ENCODE results near the gene CCDC69. TPM values are rescaled to one million over a fixed set of nuclear protein-coding genes. Genes with fewer than 3 reads are reported as not detected.

CCDC69 gene
- polyA plus RNA-seq, 2 of the 4 experiments (the other 2 are of a cell fraction) = 2.9 to 3.0 TPM

GRCh38 chr5:151137067-151137825 lies 86.6 kb downstream of the CCDC69 start (continued):
- TF ChIP-seq, protein P1, sequence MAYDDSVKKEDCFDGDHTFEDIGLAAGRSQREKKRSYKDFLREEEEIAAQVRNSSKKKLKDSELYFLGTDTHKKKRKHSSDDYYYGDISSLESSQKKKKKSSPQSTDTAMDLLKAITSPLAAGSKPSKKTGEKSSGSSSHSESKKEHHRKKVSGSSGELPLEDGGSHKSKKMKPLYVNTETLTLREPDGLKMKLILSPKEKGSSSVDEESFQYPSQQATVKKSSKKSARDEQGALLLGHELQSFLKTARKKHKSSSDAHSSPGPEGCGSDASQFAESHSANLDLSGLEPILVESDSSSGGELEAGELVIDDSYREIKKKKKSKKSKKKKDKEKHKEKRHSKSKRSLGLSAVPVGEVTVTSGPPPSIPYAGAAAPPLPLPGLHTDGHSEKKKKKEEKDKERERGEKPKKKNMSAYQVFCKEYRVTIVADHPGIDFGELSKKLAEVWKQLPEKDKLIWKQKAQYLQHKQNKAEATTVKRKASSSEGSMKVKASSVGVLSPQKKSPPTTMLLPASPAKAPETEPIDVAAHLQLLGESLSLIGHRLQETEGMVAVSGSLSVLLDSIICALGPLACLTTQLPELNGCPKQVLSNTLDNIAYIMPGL (CRISPR knock-in tag; IDR thresholded peaks at IDR 0.05; ENCODE audit: borderline replicate concordance) = no peak
- TF ChIP-seq KDM5A (IDR thresholded peaks at IDR 0.05) = no peak
- TF ChIP-seq EHF (CRISPR knock-in tag; IDR thresholded peaks at IDR 0.05) = no peak

DNA sequence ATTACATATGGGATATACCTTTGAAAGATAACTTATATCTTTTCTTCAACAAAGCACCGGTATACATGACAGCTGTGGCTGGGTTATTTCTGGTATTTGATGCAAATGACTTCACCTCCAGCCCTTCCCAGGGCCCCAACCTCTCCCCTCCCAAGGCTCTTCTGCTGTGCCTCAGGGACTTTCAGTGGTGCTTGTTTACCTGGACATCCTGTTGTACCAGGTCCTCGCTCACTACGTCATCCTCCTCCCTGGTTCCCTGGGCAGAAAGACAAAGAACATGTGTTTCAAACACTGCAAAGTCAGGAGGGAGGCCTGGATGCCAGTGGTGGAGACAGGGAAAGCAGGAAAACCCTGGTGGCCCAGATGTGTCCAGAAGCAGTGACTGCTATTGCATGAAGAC lies 89.7 kb downstream of the CCDC69 start:
- no peak for ATAC-seq
- TF ChIP-seq ZFP36 (IDR thresholded peaks at IDR 0.05; ENCODE audit: borderline replicate concordance, partially characterized antibody) (no peak), BCL3 (IDR thresholded peaks at IDR 0.05) (no peak), EHMT2 (IDR thresholded peaks at IDR 0.05; ENCODE audit: low read depth) (no peak), EP300 (IDR thresholded peaks at IDR 0.05) (no peak), KDM1A (IDR thresholded peaks at IDR 0.05; ENCODE audit: low read depth) (no peak), RAD21 (conservative IDR thresholded peaks at IDR 0.05 in 1 of 2, IDR thresholded peaks at IDR 0.05 in 1 of 2) (no peak), HDAC2 (IDR thresholded peaks at IDR 0.05) (no peak), NFE2L2 (conservative IDR thresholded peaks at IDR 0.05; ENCODE audit: low read length) (no peak), ESRRA (IDR thresholded peaks at IDR 0.05; ENCODE audit: borderline replicate concordance, low read length) (no peak), SMC3 (IDR thresholded peaks at IDR 0.05) (no peak), ZC3H11A (IDR thresholded peaks at IDR 0.05) (no peak)
- CTCF ChIA-PET = interaction anchor here (1.2 to 2.6 kb wide), 3 partner anchors 8 to 333 kb away, joined by 5 to 16 read pairs (median 7); no protein-coding TSS in a partner anchor
- H3K4me3 ChIP-seq = no peak overlapping the region
- no peaks in the 10 kb centered on the region for H3K9me3 ChIP-seq
- H3K4me1 ChIP-seq = no peaks in the 10 kb centered on the region
- POLR2A ChIA-PET = no interaction called here
- H3K27ac ChIP-seq = no peak overlapping the region
- DNase-seq (ENCODE audit: low read depth in 1 of 2, low spot score in 1 of 2) = no peak
- no peak overlapping the region for H3K4me2 ChIP-seq
- no peak for FAIRE-seq
- WGBS (ENCODE audit: missing lambda C conversion rate) = 93% methylated on average over 3 of the region's 3 CpGs

- POLR2A ChIA-PET = no interaction called here
- TF ChIP-seq NPAS2 (CRISPR knock-in tag; IDR thresholded peaks at IDR 0.05; ENCODE audit: borderline replicate concordance) (no peak), SREBF2 (IDR thresholded peaks at IDR 0.05) (no peak), NFE2L2 (conservative IDR thresholded peaks at IDR 0.05; ENCODE audit: low read length) (no peak), EHMT2 (IDR thresholded peaks at IDR 0.05; ENCODE audit: low read depth) (no peak), CBX2 (IDR thresholded peaks at IDR 0.05; ENCODE audit: borderline replicate concordance, low read depth) (no peak), FOSL2 (IDR thresholded peaks at IDR 0.05) (no peak), FOSL2 (CRISPR knock-in tag; IDR thresholded peaks at IDR 0.05) (no peak), RARB (CRISPR knock-in tag; IDR thresholded peaks at IDR 0.05) (no peak), PBX3 (IDR thresholded peaks at IDR 0.05) (no peak), BCL3 (IDR thresholded peaks at IDR 0.05) (no peak)
- TF ChIP-seq, protein P2, sequence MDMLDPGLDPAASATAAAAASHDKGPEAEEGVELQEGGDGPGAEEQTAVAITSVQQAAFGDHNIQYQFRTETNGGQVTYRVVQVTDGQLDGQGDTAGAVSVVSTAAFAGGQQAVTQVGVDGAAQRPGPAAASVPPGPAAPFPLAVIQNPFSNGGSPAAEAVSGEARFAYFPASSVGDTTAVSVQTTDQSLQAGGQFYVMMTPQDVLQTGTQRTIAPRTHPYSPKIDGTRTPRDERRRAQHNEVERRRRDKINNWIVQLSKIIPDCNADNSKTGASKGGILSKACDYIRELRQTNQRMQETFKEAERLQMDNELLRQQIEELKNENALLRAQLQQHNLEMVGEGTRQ (IDR thresholded peaks at IDR 0.05) = no peak
- TF ChIP-seq, protein P3, sequence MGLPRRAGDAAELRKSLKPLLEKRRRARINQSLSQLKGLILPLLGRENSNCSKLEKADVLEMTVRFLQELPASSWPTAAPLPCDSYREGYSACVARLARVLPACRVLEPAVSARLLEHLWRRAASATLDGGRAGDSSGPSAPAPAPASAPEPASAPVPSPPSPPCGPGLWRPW (IDR thresholded peaks at IDR 0.05) = no peak
- H3K9me3 ChIP-seq = no peaks in the 10 kb centered on the region
- ATAC-seq (no peak), DNase-seq (ENCODE audit: low read depth in 1 of 2, low spot score in 1 of 2) (no peak), FAIRE-seq (no peak)
- no peak overlapping the region for H3K4me3 ChIP-seq
- no peak overlapping the region for H3K4me2 ChIP-seq
- H3K27ac ChIP-seq = no peak overlapping the region
- CTCF ChIA-PET = interaction anchor here (1.7 to 21.3 kb wide), 2 partner anchors 34 to 85 kb away, joined by 5 to 279 read pairs; no protein-coding TSS in a partner anchor
- 75% methylated on average over 4 of the region's 4 CpGs for WGBS (ENCODE audit: missing lambda C conversion rate)
- no peaks in the 10 kb centered on the region for H3K4me1 ChIP-seq
These were observed 90.9 kb downstream of the CCDC69 start for GRCh38 chr5:151132963-151133362.
